GM19099 (cell line): Measurements from ENCODE around the gene MIA2.
A peak's percentile ranks its signal among the peaks of the same experiment; 100 is the strongest.

Source experiments
- POLR2A ChIP-seq: IDR thresholded peaks from 3 replicates; pipeline ENCODE4 v1.6.1; 2011; ENCODE audit warnings: low read depth; ENCODE audit not compliant: insufficient read length; ENCODE audit errors: extremely low read depth

Gene MIA2

DNA sequence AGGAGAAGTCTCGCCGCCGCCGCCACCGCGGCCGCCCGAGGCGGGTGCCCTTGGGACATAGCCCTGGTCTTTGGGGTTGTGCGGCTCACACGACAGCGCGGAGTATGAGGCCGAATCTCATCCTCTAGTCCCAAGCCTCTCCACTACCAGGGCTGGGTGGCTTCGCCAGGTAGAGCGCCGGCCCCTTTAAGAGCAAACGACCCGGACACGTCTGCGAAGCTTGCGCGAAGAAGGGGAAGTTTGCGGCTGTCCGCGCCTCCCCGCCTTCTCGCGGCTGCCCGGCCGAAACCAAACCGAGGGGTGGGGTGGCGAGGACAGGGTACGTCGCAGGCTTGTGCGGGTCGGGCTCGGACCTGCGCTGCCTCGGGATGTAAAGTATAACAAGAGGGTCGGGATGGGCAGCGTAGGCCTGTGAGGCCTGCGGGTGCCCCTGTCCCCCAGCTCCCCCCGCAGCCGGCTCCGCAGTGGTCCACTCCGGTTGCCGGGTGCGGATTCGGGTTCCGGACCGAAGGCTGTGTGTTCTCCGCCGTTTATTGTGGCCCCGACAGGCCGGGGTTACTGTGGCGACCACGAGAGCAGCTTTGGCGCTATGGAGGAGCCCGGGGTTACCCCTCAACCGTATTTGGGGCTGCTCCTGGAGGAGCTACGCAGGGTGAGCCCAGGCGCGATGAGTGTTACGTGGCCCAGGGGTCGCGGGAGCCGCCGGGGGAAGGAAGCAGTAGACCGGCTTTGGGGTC, 33.3 kb downstream of the MIA2 start:
- peak; percentile 71 for TF ChIP-seq POLR2A

GRCh38 chr14:39267608-39268005, 33.9 kb downstream of the MIA2 start:
- TF ChIP-seq POLR2A, result no peak

- no peak for TF ChIP-seq POLR2A
Measured at GRCh38 chr14:39268393-39268792, 34.7 kb downstream of the MIA2 start.

GRCh38 chr14:39272918-39273317, 39.2 kb downstream of the MIA2 start:
- TF ChIP-seq POLR2A, result no peak

- TF ChIP-seq POLR2A, result no peak
Measured at GRCh38 chr14:39275395-39275794, 41.7 kb downstream of the MIA2 start.

GRCh38 chr14:39276005-39276404, 42.3 kb downstream of the MIA2 start:
- no peak for TF ChIP-seq POLR2A

GRCh38 chr14:39276579-39277114, 42.9 kb downstream of the MIA2 start:
- no peak for TF ChIP-seq POLR2A

DNA sequence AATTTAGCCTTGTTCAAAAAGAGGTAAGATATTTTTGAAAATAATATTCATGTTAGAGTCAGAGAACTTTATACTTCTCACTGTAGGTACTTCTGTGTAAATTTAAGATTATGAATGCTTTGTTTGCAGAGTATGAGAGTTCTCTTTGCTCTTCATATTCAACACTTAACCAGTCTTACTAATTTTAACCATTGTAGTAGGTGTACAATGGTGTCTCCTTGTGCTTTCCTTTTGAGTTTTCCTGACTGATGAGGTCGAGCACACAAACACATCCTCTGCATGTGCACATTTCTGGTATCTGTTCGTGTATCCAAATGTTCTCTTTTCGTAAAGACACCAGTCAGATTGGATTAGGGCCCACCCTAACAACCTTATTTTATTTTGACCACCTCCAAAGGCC, 45.8 kb downstream of the MIA2 start:
- TF ChIP-seq POLR2A, result no peak

DNA sequence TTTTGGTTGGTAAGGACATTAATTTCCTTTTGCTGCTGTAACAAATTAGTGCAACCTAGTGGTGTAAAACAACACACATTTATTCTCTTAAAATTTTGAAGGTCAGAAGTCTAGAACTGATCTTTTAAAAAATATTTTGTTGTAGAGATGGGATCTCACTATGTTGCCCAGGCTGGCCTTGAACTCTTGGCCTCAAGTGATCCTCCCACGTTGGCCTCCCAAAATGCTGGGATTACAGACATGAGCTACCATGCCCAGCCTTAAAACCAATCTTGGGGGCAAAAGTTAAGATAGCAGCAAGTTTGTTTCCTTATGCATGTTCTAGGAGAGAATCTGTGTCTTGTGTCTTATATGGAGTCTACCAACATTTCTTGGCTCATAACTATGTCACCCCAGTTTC, 55.8 kb downstream of the MIA2 start:
- TF ChIP-seq POLR2A, result no peak

DNA sequence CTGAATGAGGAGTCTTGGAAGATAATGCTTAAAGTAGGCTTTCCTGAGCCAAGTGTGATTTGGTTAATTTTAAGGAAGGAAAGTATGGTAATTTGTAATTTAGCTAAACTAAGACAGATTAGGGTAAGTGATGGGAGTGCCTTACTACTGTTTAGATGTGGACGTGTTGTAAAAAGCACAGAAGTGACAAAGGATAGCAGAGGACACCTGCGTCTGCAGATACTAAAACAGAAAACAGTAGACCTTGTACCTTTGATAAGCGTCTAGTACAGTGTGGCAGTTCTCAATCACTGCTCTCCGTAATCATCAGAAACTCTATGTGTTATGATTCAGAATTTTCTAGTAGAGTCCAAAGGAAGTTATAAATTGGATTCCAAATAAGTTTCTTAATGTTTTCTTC, 58.0 kb downstream of the MIA2 start:
- TF ChIP-seq POLR2A, result no peak

- no peak for TF ChIP-seq POLR2A
Measured at GRCh38 chr14:39293629-39294028, 59.9 kb downstream of the MIA2 start.

DNA sequence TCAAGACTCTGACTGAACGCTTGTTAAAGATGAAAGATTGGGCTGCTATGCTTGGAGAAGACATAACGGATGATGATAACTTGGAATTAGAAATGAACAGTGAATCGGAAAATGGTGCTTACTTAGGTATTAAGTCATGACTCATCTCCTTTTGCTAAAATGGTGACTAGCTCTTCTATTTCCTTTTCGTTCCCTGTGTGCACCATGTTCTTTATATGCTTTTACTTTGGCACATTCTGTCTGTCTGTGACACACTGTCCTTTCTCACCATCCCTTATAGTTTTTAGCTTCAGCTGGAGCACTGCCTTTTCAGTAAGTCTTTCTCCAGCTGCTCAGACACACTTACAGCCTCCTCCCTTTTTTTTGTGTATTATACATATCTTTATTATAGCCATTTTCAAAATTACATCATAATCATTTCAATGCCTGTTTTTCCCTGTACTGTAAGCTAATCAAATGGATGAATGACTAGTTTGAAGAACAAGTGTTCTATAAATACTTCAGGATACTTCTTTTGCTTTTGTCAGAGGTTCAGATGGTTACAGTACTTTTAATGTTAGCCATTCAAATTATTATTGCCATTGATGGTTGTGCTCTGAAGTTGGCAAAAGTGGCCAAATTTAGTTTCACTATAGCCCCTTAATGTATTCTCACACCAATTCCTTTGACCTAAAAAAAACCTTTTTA, 68.6 kb downstream of the MIA2 start:
- no peak for TF ChIP-seq POLR2A

GRCh38 chr14:39303115-39303514, 69.4 kb downstream of the MIA2 start:
- TF ChIP-seq POLR2A, result no peak

- TF ChIP-seq POLR2A, result no peak
Measured at GRCh38 chr14:39307815-39308214, 74.1 kb downstream of the MIA2 start.

DNA sequence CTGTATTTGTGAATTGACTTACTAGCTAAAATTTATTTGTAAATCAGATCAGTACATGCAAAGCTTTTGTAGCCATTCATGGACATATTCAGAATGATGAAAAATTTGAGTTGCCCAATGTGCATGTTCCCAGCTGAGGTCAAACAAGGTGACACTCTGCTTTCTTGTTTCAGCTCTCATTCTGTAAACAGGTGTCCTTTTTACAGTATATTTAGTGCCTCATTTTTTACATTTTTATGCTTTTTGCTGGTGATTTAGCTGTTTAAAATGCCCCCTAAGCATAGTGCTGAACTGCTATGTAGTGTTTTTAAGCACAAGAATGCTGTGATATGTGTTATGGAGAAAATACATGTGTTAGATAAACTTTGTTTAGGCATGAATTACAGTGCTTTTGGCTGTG, 76.3 kb downstream of the MIA2 start:
- no peak for TF ChIP-seq POLR2A

GRCh38 chr14:39315859-39316444, 82.2 kb downstream of the MIA2 start:
- TF ChIP-seq POLR2A, result no peak
